ENCODE measurements around the gene NID2. TPM values are rescaled to one million over a fixed set of nuclear protein-coding genes. Genes with fewer than 3 reads are reported as not detected.

Gene NID2
- total RNA-seq, 1 donor from 2014 or later = 35.2 TPM

- Histone ChIP-seq H3K27ac (replicated peaks) (peak overlapping the region; percentile 47), H3K4me1 (peaks cover 64% of the 10 kb centered on the region), H3K4me3 (no peak overlapping the region), H3K27me3 (ENCODE audit: low read depth) (no peaks in the 10 kb centered on the region), H3K9me3 (replicated peaks) (no peaks in the 10 kb centered on the region), H3K36me3 (peaks cover 39% of the 10 kb centered on the region)
- TF ChIP-seq, protein P1, sequence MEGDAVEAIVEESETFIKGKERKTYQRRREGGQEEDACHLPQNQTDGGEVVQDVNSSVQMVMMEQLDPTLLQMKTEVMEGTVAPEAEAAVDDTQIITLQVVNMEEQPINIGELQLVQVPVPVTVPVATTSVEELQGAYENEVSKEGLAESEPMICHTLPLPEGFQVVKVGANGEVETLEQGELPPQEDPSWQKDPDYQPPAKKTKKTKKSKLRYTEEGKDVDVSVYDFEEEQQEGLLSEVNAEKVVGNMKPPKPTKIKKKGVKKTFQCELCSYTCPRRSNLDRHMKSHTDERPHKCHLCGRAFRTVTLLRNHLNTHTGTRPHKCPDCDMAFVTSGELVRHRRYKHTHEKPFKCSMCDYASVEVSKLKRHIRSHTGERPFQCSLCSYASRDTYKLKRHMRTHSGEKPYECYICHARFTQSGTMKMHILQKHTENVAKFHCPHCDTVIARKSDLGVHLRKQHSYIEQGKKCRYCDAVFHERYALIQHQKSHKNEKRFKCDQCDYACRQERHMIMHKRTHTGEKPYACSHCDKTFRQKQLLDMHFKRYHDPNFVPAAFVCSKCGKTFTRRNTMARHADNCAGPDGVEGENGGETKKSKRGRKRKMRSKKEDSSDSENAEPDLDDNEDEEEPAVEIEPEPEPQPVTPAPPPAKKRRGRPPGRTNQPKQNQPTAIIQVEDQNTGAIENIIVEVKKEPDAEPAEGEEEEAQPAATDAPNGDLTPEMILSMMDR (IDR thresholded peaks at IDR 0.05; ENCODE audit: borderline replicate concordance) = peak; percentile 71
- intact Hi-C loops (cut with micrococcal nuclease) = no loop called here
- DNase-seq = no peak
Observed at GRCh38 chr14:52043690-52044089, 25.2 kb downstream of the NID2 start.

GRCh38 chr14:52042371-52043289, 26.2 kb downstream of the NID2 start:
- intact Hi-C loops (cut with micrococcal nuclease) = no loop called here
- TF ChIP-seq, protein P1 (IDR thresholded peaks at IDR 0.05; ENCODE audit: borderline replicate concordance) = no peak
- Histone ChIP-seq H3K9me3 (replicated peaks) (no peaks in the 10 kb centered on the region), H3K4me3 (no peak overlapping the region), H3K4me1 (peaks cover 54% of the 10 kb centered on the region), H3K36me3 (peaks cover 49% of the 10 kb centered on the region), H3K27ac (replicated peaks) (peak overlapping the region; percentile 47), H3K27me3 (ENCODE audit: low read depth) (no peaks in the 10 kb centered on the region)
- no peak for DNase-seq

- H3K36me3 ChIP-seq = peaks cover 67% of the 10 kb centered on the region
- H3K4me3 ChIP-seq = no peak overlapping the region
- H3K9me3 ChIP-seq (replicated peaks) = no peaks in the 10 kb centered on the region
- intact Hi-C loops (cut with micrococcal nuclease) = no loop called here
- H3K4me1 ChIP-seq = peaks cover 33% of the 10 kb centered on the region
- no peak for DNase-seq
- TF ChIP-seq, protein P1 (IDR thresholded peaks at IDR 0.05; ENCODE audit: borderline replicate concordance) = no peak
- no peak overlapping the region for H3K27ac ChIP-seq (replicated peaks)
- no peaks in the 10 kb centered on the region for H3K27me3 ChIP-seq (ENCODE audit: low read depth)
Observed at GRCh38 chr14:52040598-52040997, 28.3 kb downstream of the NID2 start.

DNA sequence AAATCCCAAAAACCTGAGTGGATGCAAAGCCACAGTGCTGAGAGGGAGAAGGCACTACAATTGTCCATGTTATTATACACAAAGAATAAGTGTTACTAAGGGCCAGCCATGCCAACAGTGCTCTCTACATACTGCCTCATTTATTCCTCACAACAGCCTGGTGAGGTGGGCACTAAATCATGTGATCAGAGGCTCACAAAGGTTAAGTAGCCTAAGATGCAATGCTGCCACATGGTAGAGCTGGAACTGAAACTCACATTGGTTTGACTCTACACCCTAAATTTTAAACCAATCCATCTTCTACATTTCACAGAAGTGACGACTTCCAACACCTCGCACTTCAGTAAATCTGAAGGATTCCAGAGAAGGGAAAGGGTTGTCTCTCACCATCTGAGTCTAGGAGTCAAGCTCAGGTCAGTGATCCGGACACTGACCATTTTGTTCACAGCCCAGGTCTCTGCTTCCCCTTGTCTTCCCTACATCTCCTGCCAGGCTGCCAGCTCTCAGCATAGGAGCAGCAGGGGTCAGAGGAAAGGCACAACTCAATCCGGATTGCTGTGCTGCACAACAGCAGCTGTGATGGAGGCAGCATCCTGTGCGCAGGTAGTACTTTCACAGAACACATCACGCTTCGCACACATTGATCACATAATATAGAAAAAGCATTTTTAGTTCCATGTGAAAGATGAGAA, 29.6 kb downstream of the NID2 start:
- Histone ChIP-seq H3K36me3 (peaks cover 79% of the 10 kb centered on the region), H3K4me3 (no peak overlapping the region), H3K4me1 (peaks cover 21% of the 10 kb centered on the region), H3K27ac (replicated peaks) (no peak overlapping the region), H3K27me3 (ENCODE audit: low read depth) (no peaks in the 10 kb centered on the region), H3K9me3 (replicated peaks) (no peaks in the 10 kb centered on the region)
- TF ChIP-seq, protein P1 (IDR thresholded peaks at IDR 0.05; ENCODE audit: borderline replicate concordance) = no peak
- DNase-seq = no peak
- intact Hi-C loops (cut with micrococcal nuclease) = no loop called here

DNA sequence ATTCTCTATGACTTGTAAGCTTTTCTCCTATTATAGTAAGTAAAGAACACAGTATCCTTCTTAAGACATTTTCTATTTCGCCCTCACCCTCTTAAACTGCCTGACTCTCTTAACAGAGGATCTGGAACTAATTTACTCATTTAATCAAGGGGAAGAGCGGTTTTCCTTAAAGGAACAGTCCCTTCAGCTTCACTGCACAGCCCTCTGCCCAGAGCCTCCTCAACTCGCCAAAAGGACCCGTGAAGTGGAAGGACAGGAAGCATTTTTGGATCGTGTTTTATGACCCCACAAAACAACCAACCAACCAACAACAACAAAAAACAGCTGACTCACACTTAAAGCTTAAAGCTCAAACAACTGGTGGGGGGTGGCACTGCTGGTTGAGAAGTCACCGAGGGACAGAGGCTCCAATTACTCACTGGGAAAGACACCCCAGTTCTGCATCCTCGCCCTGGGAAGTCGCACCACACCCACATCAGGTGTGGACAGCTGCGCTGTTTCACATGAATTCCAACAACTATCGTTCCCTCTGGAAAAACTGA, 35.7 kb downstream of the NID2 start:
- H3K9me3 ChIP-seq (replicated peaks) = no peaks in the 10 kb centered on the region
- no peaks in the 10 kb centered on the region for H3K27me3 ChIP-seq (ENCODE audit: low read depth)
- intact Hi-C loops (cut with micrococcal nuclease) = no loop called here
- DNase-seq = no peak
- TF ChIP-seq, protein P1 (IDR thresholded peaks at IDR 0.05; ENCODE audit: borderline replicate concordance) = no peak
- no peak overlapping the region for H3K4me3 ChIP-seq
- peaks cover 42% of the 10 kb centered on the region for H3K4me1 ChIP-seq
- peak overlapping the region; percentile 80 for H3K27ac ChIP-seq (replicated peaks)
- peaks cover 41% of the 10 kb centered on the region for H3K36me3 ChIP-seq
